ENCODE results near the gene FARP2.

The FARP2 gene

GRCh38 chr2:241323778-241324177 lies 32.3 kb upstream of the FARP2 start:
- H3K4me2 ChIP-seq = no peak overlapping the region
- peaks cover 13% of the 10 kb centered on the region; the same call in 1 of the 2 replicates for H4K20me1 ChIP-seq (ENCODE audit: insufficient read depth)
- no peak overlapping the region for H3K4me3 ChIP-seq (IDR thresholded peaks at IDR 0.05; ENCODE audit: insufficient read depth, low read depth, low read length)
- peaks cover 31% of the 10 kb centered on the region for H3K4me1 ChIP-seq (ENCODE audit: low read depth, poor library complexity, severe bottlenecking)
- no peak for TF ChIP-seq CTCF (conservative IDR thresholded peaks at IDR 0.05; ENCODE audit: low read depth, low read length)
- H3K9ac ChIP-seq = no peak overlapping the region
- no peaks in the 10 kb centered on the region for H3K27me3 ChIP-seq (ENCODE audit: insufficient read depth, low read depth)
- H3K36me3 ChIP-seq (ENCODE audit: insufficient read depth) = peaks cover 3% of the 10 kb centered on the region
- no peak overlapping the region for H3K27ac ChIP-seq
- H2AFZ ChIP-seq (ENCODE audit: low read depth) = no peak overlapping the region
- H3K79me2 ChIP-seq (ENCODE audit: insufficient read depth, low read depth) = peaks cover 80% of the 10 kb centered on the region

- Histone ChIP-seq H3K4me2 (no peak overlapping the region), H3K27ac (no peak overlapping the region), H3K4me1 (ENCODE audit: low read depth, poor library complexity, severe bottlenecking) (peaks cover 21% of the 10 kb centered on the region), H3K4me3 (IDR thresholded peaks at IDR 0.05; ENCODE audit: insufficient read depth, low read depth, low read length) (no peak overlapping the region), H4K20me1 (ENCODE audit: insufficient read depth) (peaks cover 13% of the 10 kb centered on the region; the same call in 1 of the 2 replicates), H2AFZ (ENCODE audit: low read depth) (no peak overlapping the region), H3K36me3 (ENCODE audit: insufficient read depth) (peaks cover 3% of the 10 kb centered on the region), H3K9ac (no peak overlapping the region), H3K79me2 (ENCODE audit: insufficient read depth, low read depth) (peaks cover 70% of the 10 kb centered on the region), H3K27me3 (ENCODE audit: insufficient read depth, low read depth) (no peaks in the 10 kb centered on the region)
- no peak for TF ChIP-seq CTCF (conservative IDR thresholded peaks at IDR 0.05; ENCODE audit: low read depth, low read length)
These were observed 31.3 kb upstream of the FARP2 start for GRCh38 chr2:241324775-241325174.

- Histone ChIP-seq H3K4me2 (no peak overlapping the region), H3K27ac (no peak overlapping the region)
These were observed 30.8 kb upstream of the FARP2 start for GRCh38 chr2:241325257-241325656.

GRCh38 chr2:241329669-241330615 lies 26.1 kb upstream of the FARP2 start:
- Histone ChIP-seq H3K4me1 (ENCODE audit: low read depth, poor library complexity, severe bottlenecking) (peaks cover 41% of the 10 kb centered on the region), H3K36me3 (ENCODE audit: insufficient read depth) (peaks cover 3% of the 10 kb centered on the region), H3K4me3 (IDR thresholded peaks at IDR 0.05; ENCODE audit: insufficient read depth, low read depth, low read length) (no peak overlapping the region), H4K20me1 (ENCODE audit: insufficient read depth) (no peaks in the 10 kb centered on the region), H3K27me3 (ENCODE audit: insufficient read depth, low read depth) (no peaks in the 10 kb centered on the region), H3K79me2 (ENCODE audit: insufficient read depth, low read depth) (peaks cover 42% of the 10 kb centered on the region; the same call in 1 of the 2 replicates), H3K27ac (no peak overlapping the region), H2AFZ (ENCODE audit: low read depth) (no peak overlapping the region), H3K4me2 (no peak overlapping the region), H3K9ac (no peak overlapping the region)
- no peak for TF ChIP-seq CTCF (conservative IDR thresholded peaks at IDR 0.05; ENCODE audit: low read depth, low read length)

More at GRCh38 chr2:241325257-241325656, 30.8 kb upstream of the FARP2 start:
- no peak overlapping the region for H3K9ac ChIP-seq
- TF ChIP-seq CTCF (conservative IDR thresholded peaks at IDR 0.05; ENCODE audit: low read depth, low read length) = no peak
- no peak overlapping the region for H3K4me3 ChIP-seq (IDR thresholded peaks at IDR 0.05; ENCODE audit: insufficient read depth, low read depth, low read length)
- peaks cover 3% of the 10 kb centered on the region for H3K36me3 ChIP-seq (ENCODE audit: insufficient read depth)
- peaks cover 13% of the 10 kb centered on the region; the same call in 1 of the 2 replicates for H4K20me1 ChIP-seq (ENCODE audit: insufficient read depth)
- no peaks in the 10 kb centered on the region for H3K27me3 ChIP-seq (ENCODE audit: insufficient read depth, low read depth)
- H2AFZ ChIP-seq (ENCODE audit: low read depth) = no peak overlapping the region
- peaks cover 16% of the 10 kb centered on the region for H3K4me1 ChIP-seq (ENCODE audit: low read depth, poor library complexity, severe bottlenecking)
- H3K79me2 ChIP-seq (ENCODE audit: insufficient read depth, low read depth) = peaks cover 69% of the 10 kb centered on the region
